NCI-H226 (cell line): ENCODE data around the gene DSG3.
A peak's percentile ranks its signal among the peaks of the same experiment; 100 is the strongest.
"Not testable (repeated sequence)": the region's sequence is repeated elsewhere in the genome, so short reads cannot be mapped to it uniquely, and the experiment has no call there.

Source experiments
- DNase-seq: peaks from one replicate; pipeline ENCODE4 v3.0.0-alpha.2; 2015

Gene DSG3

DNA sequence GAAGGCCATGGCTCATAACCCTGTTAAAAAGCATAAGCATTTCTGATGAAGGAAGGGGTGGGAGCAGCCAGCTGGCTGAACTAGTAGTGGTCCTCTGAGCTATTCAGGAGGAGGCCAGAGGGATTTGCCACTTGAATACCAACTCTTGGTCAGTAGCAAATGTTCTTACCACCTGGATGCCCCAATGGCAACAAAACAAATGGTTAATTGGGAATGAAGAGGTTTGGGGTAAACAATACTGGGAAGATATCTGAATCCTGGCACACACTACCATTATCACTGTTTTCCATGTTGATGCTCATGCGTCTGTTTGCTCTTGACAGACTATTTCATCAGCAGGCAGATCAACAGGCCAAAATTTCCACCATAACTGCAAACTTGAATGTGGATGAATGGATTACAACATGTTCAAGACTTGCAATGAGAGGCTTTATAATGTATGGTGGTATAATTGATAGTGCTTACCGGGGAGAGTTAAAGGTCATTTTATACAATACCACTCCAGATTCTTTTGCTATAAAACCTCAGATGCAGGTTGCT, 47.2 kb downstream of the DSG3 start:
- DNase-seq = not testable (repeated sequence)

DNA sequence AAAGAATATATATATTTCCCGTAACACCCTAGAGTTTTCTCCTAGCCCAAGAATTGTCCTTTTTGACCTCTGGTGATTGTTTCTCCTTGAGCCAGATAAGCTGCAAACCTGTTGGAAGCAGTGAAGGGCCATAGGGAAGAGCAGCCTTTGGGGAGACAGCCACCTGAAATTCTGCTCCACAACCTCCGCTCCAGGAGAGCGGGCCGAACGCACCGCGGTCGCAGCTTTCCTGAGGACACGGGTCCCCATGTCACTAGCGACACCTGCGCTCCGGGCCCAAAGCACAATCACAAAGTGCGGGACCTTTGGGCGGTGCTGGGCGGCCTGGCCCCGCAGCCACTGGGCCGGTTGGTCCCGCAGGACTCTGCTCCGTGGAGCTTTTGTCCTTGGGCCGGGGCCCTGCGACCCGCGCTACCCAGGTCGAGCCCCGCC, 49.9 kb downstream of the DSG3 start:
- no peak for DNase-seq

DNA sequence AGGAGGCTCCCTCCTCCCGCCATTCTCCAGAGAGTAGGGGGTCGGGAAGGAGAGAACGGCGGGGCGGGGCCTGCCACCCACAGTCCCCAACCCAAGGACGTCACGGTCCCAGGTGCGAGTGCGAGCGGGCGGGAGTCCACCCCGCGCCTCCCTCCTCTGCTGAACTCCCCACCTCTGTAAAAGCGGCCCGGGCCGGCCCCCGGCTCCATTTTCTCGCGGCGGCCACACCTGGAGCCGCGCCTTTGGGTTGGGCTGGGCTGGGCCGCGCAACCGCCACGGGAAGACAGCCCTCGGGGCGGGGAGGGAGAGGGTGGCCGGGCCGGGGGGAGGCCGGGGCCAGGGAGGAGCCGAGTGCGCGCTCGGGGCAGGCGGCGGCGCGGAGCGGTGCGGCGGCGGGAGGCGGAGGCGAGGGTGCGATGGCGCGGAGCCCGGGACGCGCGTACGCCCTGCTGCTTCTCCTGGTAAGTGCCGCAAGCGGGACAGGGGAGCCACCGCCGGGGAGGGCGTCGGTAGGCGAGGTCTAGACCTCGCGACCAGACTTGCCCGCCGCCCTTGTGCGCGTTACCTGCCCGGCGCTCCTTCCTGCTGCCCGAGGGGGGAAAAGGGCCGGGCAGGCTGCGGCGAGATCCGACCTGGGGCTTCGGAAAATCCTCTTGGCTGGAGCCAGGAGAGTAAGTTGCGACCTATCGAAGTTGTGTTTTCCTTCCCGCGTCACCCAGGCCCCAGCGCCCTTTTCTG, 50.5 kb downstream of the DSG3 start, which contains the start of gene DSG2:
Gene DSG2 (plus strand): TSS at position 342 of the 738 bp plus-strand sequence. CDS start 75 bp downstream, at position 417.
- peak; percentile 43 for DNase-seq

DNA sequence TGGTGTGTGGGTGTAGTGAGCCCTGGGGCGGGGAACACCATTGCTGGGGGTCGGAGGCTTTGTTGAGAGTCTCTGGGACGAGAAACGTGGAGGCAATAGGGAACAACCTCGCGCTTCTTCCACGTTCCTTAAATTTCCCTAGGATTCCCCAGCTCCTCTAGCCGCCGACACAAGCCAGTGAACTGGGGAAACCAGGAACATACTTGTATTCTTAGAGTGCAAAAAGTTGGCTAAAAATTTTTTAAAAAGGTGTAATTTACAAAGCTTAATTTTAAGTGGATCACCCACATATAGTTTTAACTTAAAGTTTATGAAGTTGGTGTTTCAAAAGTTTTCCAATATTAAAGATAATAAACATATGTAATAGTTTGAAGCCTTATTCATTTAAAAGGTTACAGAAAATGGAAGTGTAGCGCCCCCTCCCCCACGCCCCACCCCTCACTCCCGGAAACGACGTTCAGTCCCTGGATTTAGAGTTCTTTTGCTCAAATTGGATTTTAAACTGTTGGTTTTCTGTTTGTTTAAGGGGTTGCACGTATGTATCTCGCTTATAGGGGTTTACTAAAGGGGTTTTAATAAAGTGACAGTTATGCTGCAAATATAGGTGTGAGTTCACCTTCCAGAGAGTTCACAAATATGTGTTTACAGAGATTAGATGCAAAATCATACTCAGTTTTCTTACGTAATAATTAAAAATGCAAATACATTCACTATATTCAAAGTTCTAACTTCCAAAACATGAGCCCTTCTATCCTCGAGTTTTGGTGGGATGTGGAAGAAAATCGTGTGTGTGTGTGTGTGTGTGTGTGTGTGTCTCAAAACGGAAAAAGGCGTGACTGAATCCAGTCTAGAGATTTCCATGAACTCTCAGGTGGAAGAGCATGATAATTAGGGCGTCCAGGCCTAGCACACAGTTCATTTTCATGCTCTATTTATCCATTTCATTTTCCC, 51.3 kb downstream of the DSG3 start:
- DNase-seq = no peak

DNA sequence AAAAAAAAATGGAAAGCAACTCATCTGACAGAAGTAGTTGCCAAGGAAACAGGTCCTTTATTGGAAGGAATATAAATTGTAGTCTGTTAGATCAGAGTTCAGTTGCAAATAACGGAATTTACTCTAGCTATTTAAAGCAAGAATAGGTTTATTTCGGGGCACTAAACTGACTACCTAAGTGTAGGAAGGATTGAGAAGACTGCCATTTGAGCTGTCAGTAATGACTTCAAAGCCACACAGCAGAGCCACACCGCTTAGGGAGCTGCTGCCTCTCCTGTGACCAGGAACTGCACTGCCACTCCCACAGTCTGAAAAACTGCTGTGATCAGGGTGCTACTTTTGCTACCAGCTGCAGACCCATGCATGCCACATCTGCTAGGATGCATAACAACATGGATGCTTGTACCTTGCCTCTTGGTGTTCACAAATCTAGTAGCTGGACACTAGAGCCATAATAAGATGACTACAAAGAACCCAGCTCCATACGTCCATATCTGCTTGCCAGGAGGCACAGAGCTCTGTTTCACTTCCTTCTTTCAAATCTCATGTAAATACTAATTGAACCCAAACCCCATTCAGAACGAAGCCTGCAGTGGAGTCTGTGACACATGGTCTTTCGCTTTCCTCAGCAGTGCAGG, 52.6 kb downstream of the DSG3 start:
- no peak for DNase-seq

DNA sequence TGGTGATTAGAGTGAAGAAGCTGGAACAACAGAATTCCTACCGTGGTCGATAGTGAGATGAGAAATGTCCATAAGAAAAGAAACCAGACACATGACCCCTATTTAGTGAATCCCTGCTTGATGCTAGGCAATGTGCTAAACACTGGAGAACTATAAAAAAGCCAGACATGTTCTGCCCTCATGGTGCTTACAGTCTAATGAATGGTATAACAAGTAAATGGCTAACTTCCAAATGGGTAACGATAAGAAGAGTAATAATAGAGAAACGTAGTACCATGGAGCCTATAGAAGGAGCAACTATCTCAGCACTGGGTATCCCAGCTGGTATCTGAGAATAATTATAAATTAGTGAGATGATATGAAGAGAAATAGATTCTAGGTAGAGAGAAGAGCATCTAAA, 55.5 kb downstream of the DSG3 start:
- no peak for DNase-seq

DNA sequence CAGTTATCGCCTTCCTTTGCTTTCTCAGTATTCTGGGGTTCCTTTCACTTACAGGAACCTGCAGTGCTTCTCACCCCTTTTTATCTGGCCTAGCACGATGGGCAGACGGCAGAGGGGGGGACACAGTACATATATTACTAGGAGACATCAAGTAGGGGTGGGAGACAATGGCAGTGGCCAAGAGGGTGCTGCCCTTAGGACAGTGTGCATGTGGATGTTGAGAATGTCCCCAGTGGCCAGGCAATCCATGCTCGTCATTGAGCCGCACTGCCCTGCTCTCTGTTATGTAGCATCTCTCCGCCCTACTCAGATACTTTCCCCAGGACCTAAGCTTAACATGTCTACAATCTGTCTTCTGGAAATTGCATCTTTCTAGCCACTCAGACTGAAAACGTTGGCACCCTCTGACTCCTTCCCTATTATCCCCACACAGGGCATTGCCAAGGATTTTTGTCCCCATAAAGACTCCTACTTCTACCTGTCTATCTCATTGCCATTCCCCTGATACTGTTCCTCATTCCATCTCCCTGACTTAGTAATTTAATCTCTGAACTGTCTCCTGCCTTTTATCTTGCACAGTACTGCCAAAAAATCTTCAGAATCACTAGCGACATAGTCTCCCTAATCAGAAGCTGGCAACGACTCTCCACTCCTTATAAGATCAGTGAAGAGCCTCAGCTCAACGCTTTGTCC, 57.1 kb downstream of the DSG3 start:
- no peak for DNase-seq

DNA sequence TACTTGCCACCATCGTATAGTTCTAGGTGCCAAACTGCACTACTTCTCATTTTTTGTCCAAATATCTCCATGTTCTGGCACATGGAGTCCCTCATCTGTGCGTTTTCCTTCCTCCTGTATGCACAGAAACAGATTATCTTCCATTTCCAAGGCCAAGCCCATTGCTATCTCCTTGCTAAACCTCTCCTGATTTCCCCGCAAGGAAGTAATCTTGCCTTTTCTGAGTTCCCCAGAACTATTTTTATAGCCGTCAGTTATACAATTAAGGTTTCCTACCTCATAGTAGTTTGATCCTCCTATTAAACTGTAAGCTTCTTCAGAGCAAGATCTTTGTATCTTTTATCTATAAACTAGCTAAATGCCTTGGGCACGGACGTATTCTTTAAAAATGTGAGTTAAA, 57.6 kb downstream of the DSG3 start:
- DNase-seq = no peak

DNA sequence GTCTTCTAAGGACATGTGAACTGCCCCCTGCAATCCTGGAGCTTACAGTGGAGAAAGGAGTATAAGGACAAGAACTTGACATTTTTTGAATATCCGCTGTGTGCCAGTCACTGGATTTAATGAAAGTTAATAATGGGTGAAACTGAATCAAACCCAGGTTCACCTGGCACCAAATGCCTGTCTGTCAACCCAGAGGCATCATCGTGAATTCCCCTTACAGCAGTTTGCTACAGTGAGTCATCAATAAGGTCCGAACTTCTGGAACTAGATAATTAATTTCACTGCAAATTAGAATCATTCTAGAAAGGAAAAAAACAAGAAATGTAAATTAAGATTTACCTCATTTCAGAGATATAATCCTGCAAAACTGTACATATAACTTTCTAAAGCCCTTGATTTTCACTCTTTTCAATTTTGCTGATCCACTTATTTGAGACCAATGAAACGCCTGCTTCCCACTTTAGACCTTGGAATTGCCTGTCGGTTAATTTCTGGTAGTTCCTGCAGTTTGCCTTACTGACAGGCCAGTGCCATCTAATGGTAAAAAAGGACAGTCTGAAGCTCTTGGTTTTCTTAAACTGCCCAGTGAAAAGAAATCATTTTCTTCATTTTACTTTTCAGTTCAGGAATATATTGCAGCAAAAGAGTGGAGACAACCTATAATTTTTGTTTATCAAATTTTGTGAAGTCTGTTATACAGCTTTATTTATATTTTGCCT, 58.6 kb downstream of the DSG3 start:
- no peak for DNase-seq

DNA sequence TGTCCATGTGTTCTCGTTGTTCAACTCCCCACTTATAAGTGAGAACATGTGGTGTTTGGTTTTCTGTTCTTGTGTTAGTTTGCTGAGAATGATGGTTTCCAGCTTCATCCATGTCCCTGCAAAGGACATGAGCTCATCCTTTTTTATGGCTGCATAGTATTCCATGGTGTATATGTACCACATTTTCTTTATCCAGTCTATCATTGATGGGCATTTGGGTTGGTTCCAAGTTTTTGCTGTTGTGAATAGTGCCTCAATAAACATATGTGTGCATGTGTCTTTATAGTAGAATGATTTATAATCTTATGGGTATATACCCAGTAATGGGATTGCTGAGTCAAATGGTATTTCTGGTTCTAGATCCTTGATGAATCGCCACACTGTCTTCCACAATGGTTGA, 59.6 kb downstream of the DSG3 start:
- not testable (repeated sequence) for DNase-seq

DNA sequence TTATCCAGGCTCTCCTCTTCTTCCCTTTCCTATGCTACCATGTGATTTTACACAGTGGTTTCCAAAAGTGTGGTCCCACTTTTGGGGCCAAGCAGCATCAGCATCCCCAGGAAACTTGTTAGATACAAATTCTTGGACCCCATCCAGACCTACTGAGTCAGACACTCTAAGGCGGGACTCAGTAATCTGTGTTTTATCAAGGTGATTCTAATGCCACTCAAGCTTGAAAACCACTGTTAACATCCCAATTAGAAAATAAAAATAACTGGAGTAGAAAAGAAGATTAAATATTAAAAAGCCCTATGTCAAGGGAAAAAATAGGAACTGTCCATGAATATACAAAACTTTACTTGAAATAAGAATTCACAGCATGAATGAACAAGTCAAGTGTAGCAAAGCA, 61.2 kb downstream of the DSG3 start:
- DNase-seq = peak; percentile 27

DNA sequence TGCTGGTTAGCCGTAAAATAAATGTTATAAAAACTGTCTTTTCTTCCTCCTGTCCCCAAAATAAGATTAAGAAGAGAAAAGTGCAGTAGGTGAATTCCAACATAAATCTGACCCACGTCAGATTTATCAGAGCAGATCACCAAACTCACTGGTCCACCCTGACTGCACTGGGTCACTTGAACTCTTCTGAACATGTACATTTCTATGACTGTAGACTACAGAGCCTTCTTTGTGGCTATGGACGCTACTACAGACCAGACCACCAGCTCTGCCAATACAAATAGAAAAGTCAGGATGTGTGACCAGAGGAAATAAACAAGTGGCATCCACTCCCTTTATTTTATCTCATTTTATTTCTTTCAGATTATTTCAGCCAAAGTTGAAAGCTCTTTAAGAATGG, 62.0 kb downstream of the DSG3 start:
- DNase-seq = no peak

DNA sequence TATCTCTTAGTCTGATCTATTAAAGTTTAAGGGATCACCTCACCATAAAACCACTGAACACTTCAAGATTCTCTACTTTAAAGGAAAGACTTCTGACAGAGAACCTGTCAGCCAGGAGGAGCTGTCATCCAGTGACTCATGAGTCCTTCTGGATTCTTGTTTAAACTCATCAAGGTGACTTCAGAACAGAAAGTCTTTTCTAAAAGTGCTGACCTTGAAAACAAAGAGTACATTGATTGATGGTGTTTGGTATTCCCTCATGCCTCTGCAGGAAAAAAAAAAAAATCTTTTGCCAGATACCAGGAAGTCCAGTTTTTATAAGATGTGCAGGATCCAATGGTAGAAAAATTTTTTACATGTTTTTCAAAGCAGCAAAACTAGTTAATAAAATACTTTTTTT, 62.8 kb downstream of the DSG3 start:
- DNase-seq = no peak

DNA sequence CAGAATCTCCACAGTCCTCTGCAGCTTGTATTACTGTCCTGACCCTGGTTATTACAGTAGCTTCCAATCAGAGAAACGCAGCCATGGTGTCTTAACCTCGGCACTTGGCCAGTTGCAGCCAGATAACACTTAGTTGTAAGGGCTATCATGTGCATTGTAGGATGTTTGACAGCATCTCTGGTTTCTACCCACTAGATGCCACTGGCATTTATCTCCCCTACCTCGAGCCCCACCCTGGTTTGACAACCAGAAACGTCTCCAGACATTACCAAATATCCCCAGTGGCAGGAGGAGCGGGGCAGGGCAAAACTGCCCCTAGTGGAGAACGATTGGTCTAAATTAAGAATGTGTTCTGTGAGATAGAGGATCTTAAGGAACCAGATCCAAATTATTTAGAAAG, 63.6 kb downstream of the DSG3 start:
- no peak for DNase-seq

DNA sequence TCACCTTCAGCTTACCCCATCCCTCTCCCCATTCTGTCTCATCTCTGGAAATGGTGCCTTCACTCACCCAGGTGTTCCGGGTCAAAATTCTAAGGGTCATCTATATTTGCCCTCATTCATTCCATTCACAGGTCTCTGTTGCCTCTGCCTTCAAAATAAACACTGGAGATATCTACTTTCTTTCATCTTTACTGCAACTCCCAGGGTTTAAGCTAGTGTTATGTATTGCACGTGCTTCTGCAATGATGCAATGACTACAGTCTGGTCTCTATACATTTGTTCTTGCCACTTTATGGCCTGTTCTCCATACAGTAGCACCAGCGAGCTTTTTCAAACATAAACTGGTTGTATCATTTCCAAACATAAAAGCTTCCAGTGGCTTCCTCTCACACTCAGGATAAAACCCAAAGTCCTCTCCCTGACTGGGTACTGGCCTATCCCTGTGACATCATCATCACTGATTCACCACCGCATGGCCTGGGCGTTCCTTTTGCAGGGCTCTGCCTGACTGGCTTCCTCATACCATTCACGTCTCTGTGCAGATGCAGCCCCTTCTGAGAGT, 64.7 kb downstream of the DSG3 start:
- DNase-seq = peak; percentile 53

DNA sequence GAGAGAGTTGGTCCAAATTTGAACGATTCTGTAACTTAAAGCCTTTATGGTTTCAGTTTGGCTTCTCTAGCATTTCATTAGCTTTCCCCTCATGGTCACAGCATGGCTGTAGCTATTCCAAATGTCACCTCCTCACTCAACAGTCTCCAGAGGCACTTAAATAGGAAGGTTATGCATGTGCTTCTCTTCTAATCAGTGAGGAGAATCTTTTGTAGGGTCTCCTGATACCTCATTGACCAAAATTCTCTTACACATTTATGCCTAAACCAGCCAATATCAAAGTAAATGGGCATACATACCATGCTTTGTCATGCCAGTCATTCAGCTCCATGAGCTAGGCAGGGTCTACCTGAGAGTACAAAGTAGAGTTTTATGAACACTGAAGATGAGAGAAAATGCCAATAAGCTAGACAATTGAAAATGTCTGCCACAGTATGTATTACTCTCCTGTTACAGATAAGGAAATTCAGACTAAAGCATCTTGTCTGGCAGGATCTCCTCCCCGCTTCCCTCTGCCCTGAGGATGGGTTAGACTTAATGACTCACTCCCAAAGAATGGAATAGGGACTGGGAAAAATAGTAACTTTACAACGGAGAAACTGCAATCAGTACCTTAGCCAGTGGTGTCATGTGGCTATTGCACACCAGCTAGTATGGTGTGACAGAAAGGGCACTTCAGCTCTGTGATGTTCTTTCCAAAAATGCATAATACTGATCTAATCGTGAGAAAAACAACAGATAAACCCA, 65.8 kb downstream of the DSG3 start:
- peak; percentile 64 for DNase-seq

DNA sequence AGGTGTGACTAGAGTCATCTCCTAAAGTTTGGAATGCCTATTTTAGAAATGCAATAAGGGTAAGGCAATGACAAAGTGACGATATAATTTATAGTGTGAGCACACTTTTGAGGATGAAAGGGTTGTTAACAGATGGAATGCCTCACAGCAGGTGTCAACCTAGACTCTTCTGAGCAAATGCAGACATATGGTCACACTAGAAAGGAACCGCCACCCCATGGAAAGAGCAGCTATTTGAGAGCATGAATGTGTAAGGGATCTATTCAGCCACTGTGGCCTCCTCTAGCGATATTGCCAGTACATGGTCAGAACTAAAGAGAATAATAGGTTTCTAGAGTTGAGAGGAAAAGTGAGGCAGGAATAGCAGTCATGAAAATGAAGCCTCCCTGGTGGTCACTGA, 68.9 kb downstream of the DSG3 start:
- DNase-seq = no peak

DNA sequence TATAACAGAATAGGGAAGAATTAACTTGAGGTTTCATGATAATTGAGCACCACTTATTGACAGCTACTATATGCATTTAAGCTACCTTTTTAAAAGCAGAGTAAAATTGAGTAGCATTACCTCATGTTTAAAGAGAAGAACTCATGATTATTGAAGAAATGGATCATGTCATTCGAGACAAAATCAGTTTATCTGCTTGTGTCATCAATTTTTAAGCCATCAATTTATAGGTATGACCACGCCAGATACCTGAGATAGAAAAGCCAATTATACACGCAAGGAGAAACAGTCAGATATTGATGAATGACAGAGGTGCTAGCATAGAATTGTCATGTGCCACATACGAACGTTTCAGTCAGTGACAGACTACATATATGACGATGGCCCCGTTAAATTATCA, 78.8 kb downstream of the DSG3 start:
- DNase-seq = no peak
